DMS53 treated with DMSO at 0.1 percent for 48 hours (cell line): ENCODE data around the gene GABBR1.
A peak's percentile ranks its signal among the peaks of the same experiment; 100 is the strongest.

Experiments used
- DNase-seq: peaks from one replicate; lab custom pipeline; 2025; ENCODE audit not compliant: unreplicated experiment; lab: John Stamatoyannopoulos, UW

Gene GABBR1

GRCh38 chr6:29577544-29577943 is 55.4 kb downstream of the GABBR1 start:
- no peak for DNase-seq

DNA sequence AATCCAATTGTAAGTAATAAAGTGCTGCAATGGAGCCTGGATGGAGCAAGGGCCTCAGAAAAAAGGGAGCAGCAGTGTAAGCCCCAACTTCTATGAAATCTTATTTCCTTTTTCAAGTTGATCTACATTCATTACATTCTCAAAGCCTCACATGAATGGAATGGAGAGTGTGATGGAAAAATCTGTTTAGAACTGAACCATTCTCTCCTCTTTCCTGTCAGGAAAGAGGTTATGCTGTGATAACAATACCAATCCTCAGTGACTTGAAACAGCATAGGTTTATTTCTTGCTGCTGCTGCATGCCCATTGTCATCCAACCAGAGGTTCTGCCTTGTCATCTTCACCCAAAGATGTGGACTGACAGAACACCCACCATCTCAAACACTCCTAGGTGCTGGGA is 56.9 kb downstream of the GABBR1 start:
- DNase-seq = no peak

GRCh38 chr6:29567991-29568390 is 65.0 kb downstream of the GABBR1 start:
- DNase-seq = no peak

DNA sequence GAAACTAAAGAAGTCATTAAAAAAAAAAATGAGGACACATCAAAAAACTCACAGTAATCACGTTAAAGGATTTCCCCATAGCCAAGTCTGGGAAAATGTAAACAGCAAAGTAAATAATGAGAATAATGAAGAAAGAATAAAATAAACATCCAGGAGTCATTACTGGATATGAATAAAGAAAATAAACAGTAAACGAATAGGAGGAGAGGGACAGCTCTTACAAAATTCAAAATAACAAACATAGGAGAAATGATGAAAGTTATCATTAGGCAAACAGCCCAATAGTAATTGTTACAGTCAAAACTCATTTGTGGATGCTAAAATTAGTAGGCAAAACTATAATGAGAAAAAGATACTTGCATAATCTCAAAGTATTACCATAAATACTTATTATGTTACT is 65.4 kb downstream of the GABBR1 start:
- no peak for DNase-seq

DNA sequence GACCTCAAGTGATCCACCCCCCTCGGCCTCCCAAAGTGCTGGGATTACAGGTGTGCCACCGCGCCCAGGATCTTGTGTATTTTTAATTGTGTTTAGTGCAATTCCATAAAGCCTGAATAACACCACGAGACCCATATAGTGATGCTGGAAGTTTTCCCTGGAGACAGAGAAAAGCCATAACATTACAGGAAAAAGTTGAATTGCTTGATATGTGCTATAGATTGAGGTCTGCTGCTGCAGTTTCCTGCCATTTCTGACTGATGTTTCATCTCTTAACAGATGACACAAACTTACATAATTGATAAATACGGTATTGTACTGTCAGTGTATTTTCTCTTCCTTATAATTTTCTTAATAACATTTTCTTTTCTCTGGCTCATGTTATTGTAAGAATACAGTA is 66.1 kb downstream of the GABBR1 start:
- no peak for DNase-seq

DNA sequence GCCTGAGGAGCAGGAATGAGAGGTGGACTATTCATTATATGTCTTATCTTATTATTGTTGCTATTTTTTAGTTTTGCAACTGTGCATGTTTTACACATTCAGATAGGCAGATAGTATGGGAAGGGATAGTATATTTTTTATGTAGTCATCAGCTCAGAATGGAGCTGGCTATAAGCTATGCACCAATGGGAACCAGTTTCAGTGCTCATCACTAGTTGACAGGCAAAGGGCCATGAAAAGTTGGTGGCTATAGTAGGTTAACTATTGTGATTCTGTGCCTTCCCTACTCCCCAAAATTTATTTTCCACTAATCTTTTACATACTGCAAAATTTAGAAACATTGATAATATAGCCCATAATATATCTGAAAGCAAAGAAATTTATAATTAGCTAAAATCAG is 68.1 kb downstream of the GABBR1 start:
- no peak for DNase-seq

GRCh38 chr6:29563435-29563965 is 69.5 kb downstream of the GABBR1 start:
- no peak for DNase-seq

- no peak for DNase-seq
Observed at GRCh38 chr6:29561606-29562181, 71.3 kb downstream of the GABBR1 start.

- DNase-seq = no peak
Observed at GRCh38 chr6:29561091-29561490, 71.9 kb downstream of the GABBR1 start.

- DNase-seq = peak; percentile 9
Observed at GRCh38 chr6:29559524-29560287, 73.3 kb downstream of the GABBR1 start, which contains the start of gene UBD. UBD (minus strand) TSS chr6:29559732; CDS start chr6:29559701, 31 bp downstream.

DNA sequence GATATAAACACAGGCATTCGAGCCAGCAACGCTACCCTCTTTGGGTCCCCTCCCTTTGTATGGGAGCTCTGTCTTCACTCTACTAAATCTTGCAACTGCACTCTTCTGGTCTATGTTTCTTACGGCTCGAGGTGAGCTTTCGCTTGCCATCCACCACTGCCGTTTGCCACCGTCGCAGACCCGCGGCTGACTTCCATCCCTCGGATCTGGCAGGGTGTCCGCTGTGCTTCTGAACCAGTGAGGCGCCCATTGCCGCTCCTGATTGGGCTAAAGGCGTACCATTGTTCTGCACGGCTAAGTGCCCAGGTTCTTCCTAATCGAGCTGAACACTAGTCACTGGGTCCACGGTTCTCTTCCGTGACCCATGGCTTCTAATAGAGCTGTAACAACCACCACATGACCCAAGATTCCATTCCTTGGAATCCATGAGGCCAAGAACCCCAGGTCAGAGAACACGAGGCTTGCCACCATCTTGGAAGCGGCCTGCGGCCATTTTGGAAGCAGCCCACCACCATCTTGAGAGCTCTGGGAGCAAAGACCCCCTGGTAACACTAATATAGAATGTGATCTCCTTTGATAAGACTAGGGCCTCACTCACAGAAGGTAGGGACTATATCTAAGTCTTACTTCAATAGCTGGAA is 74.4 kb downstream of the GABBR1 start:
- DNase-seq = no peak

DNA sequence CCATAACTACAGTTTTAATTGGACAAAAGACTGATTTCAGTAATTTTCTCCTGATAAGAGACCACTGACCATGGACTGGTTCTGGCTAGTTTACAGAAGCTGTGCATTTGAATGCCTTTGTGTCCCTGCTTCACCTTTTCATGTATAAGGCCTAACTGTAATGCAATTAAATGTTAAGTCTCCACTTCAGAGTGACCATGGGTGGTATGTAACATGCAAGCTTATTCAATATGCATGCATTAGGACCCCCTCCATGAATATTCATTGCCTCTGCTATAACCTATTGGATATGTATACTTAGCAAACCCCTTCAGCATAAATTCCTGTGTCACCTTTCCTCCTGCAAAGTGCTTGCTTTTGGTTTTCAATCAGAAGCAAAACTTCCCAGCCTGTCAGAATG is 75.7 kb downstream of the GABBR1 start:
- DNase-seq = no peak

GRCh38 chr6:29554764-29555163 is 78.2 kb downstream of the GABBR1 start:
- DNase-seq = no peak

- no peak for DNase-seq
Observed at GRCh38 chr6:29553268-29554057, 79.5 kb downstream of the GABBR1 start.

- DNase-seq = no peak
Observed at GRCh38 chr6:29552512-29553051, 80.4 kb downstream of the GABBR1 start.

- DNase-seq = no peak
Observed at GRCh38 chr6:29547573-29547972, 85.4 kb downstream of the GABBR1 start.

DNA sequence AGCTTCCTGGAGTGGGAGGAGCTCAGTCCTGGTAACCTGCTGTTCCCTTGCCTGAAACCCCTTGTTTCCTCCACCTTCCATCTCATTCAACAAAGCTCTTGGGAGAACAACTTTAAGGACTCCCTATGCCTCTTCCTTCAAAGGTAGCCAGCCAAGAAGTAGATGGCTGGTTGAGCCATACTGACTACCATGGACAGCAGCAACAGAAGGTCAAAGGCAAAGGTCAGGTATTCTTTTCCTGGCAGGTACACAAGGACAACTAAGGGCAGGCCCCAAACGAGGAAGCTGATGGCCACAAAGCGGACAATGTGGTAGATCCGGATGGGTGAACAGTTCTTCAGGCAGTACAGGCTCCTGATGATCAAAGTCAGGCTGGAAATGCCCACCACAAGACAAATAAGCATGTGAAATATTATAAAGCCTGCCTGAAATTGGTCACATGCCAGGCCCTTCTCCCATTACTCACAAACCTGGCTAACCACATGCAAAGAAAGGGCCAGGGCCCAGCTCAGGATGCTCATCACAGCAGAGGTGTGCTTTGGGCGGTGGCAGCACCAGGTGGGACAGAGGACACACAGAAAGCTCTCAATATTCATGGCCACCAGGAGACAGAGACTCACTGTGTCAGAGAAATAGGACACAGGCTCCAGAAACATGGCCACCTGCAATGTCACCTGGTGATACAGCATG is 95.1 kb downstream of the GABBR1 start:
- no peak for DNase-seq

DNA sequence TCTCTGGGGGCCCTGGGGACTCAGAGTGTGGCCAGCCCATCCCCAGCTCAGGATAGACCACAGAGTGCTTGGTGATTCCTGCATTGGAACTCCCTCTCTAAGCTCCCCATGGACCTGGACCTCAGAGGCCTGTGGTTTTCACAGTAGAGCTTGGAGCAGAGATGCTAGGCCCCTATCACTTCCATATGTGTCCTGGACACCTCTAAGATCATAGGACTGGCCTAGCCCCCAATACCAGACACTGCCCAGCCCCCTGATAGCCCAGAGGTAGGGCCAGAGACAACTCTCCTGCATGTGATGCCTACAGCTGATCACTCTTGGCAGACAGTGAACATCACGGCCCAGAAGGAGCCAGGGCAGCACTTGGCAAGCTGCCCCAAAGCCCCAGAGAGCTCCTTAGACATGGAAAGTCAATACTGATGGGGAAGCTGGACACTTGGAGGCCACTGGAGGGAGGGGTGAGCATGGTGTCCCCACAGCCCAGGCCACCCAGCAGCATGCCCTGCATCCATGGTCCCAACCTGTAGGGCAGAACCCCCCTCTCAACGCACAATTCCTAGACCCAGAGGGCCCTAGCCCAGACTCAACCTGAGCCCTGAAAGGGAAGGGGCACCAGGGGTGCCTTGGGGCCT is 100.5 kb downstream of the GABBR1 start:
- no peak for DNase-seq

DNA sequence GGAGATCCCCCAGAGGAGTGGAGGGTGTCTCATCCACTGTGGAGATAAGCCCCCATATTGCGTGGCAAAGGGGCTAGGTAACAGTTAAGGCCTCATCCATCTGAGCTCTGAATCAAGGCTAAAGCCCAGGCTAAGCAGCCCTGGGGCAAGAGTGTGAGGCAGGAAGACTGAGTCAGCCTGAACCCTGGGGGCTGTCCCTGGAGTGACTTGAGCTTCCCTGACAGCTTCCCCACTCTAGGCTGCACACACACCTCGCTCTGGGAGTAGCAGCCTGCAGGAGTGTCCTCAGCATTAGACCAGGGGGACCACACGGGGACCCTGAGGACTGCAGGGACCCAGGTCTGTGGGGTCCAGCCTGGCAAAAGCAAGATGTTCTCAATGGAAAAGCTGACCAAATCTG is 101.3 kb downstream of the GABBR1 start:
- DNase-seq = no peak
